Measurements from ENCODE around the gene PCDH9. TPM values are rescaled to one million over a fixed set of nuclear protein-coding genes. Genes with fewer than 3 reads are reported as not detected.

Gene PCDH9
- total RNA-seq, 1 donor from 2014 or later: 10.4 TPM

GRCh38 chr13:66965181-66965580 is 265.0 kb downstream of the PCDH9 start:
- Histone ChIP-seq H3K4me3 (ENCODE audit: insufficient read depth, low read depth, low read length) (no peak overlapping the region), H3K4me2 (ENCODE audit: low read length) (no peak overlapping the region), H2AFZ (ENCODE audit: low read depth, low read length) (no peak overlapping the region), H3K9ac (ENCODE audit: low read length) (no peak overlapping the region), H3K27me3 (ENCODE audit: insufficient read depth, low read length) (no peaks in the 10 kb centered on the region), H3K36me3 (ENCODE audit: insufficient read depth, low read length) (no peaks in the 10 kb centered on the region), H3K27ac (ENCODE audit: low read depth, low read length) (no peak overlapping the region), H4K20me1 (ENCODE audit: insufficient read depth, low read length) (no peaks in the 10 kb centered on the region), H3K79me2 (ENCODE audit: insufficient read depth, low read length) (no peaks in the 10 kb centered on the region), H3K9me3 (ENCODE audit: insufficient read depth, low read depth, low read length) (no peaks in the 10 kb centered on the region), H3K4me1 (ENCODE audit: insufficient read depth, low read length) (no peaks in the 10 kb centered on the region)
- DNase-seq (ENCODE audit: low read depth): no peak
- no peak for FAIRE-seq
- Mint-ChIP-seq H3K9me3 (ENCODE audit: unreplicated experiment) (no peaks in the 10 kb centered on the region), H3K36me3 (ENCODE audit: low read depth, unreplicated experiment) (no peaks in the 10 kb centered on the region), H3K27me3 (ENCODE audit: low read depth, unreplicated experiment) (no peaks in the 10 kb centered on the region), H3K4me1 (ENCODE audit: low read depth, unreplicated experiment) (no peaks in the 10 kb centered on the region), H3K4me3 (ENCODE audit: unreplicated experiment) (no peak overlapping the region), H3K27ac (ENCODE audit: unreplicated experiment) (no peak overlapping the region)
- TF ChIP-seq CTCF (IDR thresholded peaks at IDR 0.05; ENCODE audit: insufficient read depth, low read depth, low read length) (no peak), EZH2 (IDR thresholded peaks at IDR 0.05; ENCODE audit: insufficient read depth, low read length) (no peak)

GRCh38 chr13:66962953-66963352 is 267.2 kb downstream of the PCDH9 start:
- Histone ChIP-seq H3K4me1 (ENCODE audit: insufficient read depth, low read length) (no peaks in the 10 kb centered on the region), H3K36me3 (ENCODE audit: insufficient read depth, low read length) (no peaks in the 10 kb centered on the region), H4K20me1 (ENCODE audit: insufficient read depth, low read length) (no peaks in the 10 kb centered on the region), H3K4me2 (ENCODE audit: low read length) (no peak overlapping the region), H3K9me3 (ENCODE audit: insufficient read depth, low read depth, low read length) (no peaks in the 10 kb centered on the region), H3K27me3 (ENCODE audit: insufficient read depth, low read length) (no peaks in the 10 kb centered on the region), H3K27ac (ENCODE audit: low read depth, low read length) (no peak overlapping the region), H3K79me2 (ENCODE audit: insufficient read depth, low read length) (no peaks in the 10 kb centered on the region), H3K9ac (ENCODE audit: low read length) (no peak overlapping the region), H2AFZ (ENCODE audit: low read depth, low read length) (no peak overlapping the region), H3K4me3 (ENCODE audit: insufficient read depth, low read depth, low read length) (no peak overlapping the region)
- Mint-ChIP-seq H3K4me3 (ENCODE audit: unreplicated experiment) (no peak overlapping the region), H3K27me3 (ENCODE audit: low read depth, unreplicated experiment) (no peaks in the 10 kb centered on the region), H3K27ac (ENCODE audit: unreplicated experiment) (no peak overlapping the region), H3K9me3 (ENCODE audit: unreplicated experiment) (no peaks in the 10 kb centered on the region), H3K36me3 (ENCODE audit: low read depth, unreplicated experiment) (no peaks in the 10 kb centered on the region), H3K4me1 (ENCODE audit: low read depth, unreplicated experiment) (no peaks in the 10 kb centered on the region)
- DNase-seq (ENCODE audit: low read depth) (no peak), FAIRE-seq (no peak)
- TF ChIP-seq CTCF (IDR thresholded peaks at IDR 0.05; ENCODE audit: insufficient read depth, low read depth, low read length) (no peak), EZH2 (IDR thresholded peaks at IDR 0.05; ENCODE audit: insufficient read depth, low read length) (no peak)

GRCh38 chr13:66958611-66959010 is 271.5 kb downstream of the PCDH9 start:
- Histone ChIP-seq H3K36me3 (ENCODE audit: insufficient read depth, low read length) (no peaks in the 10 kb centered on the region), H3K9ac (ENCODE audit: low read length) (no peak overlapping the region), H3K79me2 (ENCODE audit: insufficient read depth, low read length) (no peaks in the 10 kb centered on the region), H4K20me1 (ENCODE audit: insufficient read depth, low read length) (no peaks in the 10 kb centered on the region), H3K27me3 (ENCODE audit: insufficient read depth, low read length) (no peaks in the 10 kb centered on the region), H2AFZ (ENCODE audit: low read depth, low read length) (no peak overlapping the region), H3K27ac (ENCODE audit: low read depth, low read length) (no peak overlapping the region), H3K4me1 (ENCODE audit: insufficient read depth, low read length) (no peaks in the 10 kb centered on the region), H3K4me2 (ENCODE audit: low read length) (no peak overlapping the region), H3K9me3 (ENCODE audit: insufficient read depth, low read depth, low read length) (no peaks in the 10 kb centered on the region), H3K4me3 (ENCODE audit: insufficient read depth, low read depth, low read length) (no peak overlapping the region)
- H3K4me3 Mint-ChIP-seq (ENCODE audit: unreplicated experiment): no peak overlapping the region
- no peak for TF ChIP-seq CTCF (IDR thresholded peaks at IDR 0.05; ENCODE audit: insufficient read depth, low read depth, low read length)
- no peak for TF ChIP-seq EZH2 (IDR thresholded peaks at IDR 0.05; ENCODE audit: insufficient read depth, low read length)
- no peaks in the 10 kb centered on the region for H3K9me3 Mint-ChIP-seq (ENCODE audit: unreplicated experiment)
- DNase-seq (ENCODE audit: low read depth) (no peak), FAIRE-seq (no peak)
- no peaks in the 10 kb centered on the region for H3K27me3 Mint-ChIP-seq (ENCODE audit: low read depth, unreplicated experiment)
- H3K36me3 Mint-ChIP-seq (ENCODE audit: low read depth, unreplicated experiment): no peaks in the 10 kb centered on the region
- no peaks in the 10 kb centered on the region for H3K4me1 Mint-ChIP-seq (ENCODE audit: low read depth, unreplicated experiment)
- H3K27ac Mint-ChIP-seq (ENCODE audit: unreplicated experiment): no peak overlapping the region

Data from astrocyte (in vitro differentiated cells and primary cell).